Prostate gland (tissue), 2 donors: ENCODE measurements around the gene KRT2.

Experiments
- POLR2A ChIP-seq: fragments of 450-650 bp; IDR thresholded peaks from one replicate; pipeline ENCODE4 v1.6.1; 2016; ENCODE audit warnings: antibody characterized with exemption, mild to moderate bottlenecking
- POLR2AphosphoS5 ChIP-seq: sonication (generic); formaldehyde crosslinking; IDR thresholded peaks from one replicate; pipeline ENCODE4 v1.6.1; 2017; ENCODE audit warnings: antibody characterized with exemption
- TF ChIP-seq, protein P1 (sequence below), 4 experiments: fragments of 200-600 bp in 2 of 4; fragments of 450-650 bp in 2 of 4; sonication (generic) in 2 of 4; IDR thresholded peaks; 1 replicate in 3 of 4; 2 replicates in 1 of 4; pipeline ENCODE4 v1.5.1; 2016 to 2019; ENCODE audit warnings: antibody characterized with exemption in 4 of 4, mild to moderate bottlenecking in 2 of 4, moderate library complexity in 2 of 4

DNA sequence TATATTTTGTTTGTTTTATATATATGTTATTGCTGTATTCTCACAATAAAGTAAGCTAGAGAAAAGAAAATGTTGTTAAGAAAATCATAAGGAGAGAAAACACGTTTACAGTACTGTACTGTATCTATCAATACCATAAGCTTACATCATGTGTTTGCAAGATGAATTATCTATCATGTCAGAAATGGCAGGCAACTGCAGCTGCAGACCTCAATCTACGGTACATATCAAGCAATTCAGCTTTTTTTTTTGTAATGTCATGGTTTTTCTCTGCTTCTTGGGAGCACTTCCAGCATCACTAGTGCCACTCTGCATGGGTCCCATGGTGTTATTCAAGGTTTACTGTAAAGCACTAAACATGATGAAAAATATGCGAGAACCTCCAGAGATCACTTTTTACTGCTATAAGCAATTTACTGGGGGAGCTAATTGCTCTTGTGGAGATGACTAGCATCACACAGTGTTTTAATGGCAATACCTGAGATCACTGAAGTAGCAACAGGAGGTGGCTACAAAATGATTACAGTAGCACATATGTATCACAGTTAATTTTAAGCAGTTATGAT lies 9.0 kb upstream of the KRT2 start:
- TF ChIP-seq, protein P1, sequence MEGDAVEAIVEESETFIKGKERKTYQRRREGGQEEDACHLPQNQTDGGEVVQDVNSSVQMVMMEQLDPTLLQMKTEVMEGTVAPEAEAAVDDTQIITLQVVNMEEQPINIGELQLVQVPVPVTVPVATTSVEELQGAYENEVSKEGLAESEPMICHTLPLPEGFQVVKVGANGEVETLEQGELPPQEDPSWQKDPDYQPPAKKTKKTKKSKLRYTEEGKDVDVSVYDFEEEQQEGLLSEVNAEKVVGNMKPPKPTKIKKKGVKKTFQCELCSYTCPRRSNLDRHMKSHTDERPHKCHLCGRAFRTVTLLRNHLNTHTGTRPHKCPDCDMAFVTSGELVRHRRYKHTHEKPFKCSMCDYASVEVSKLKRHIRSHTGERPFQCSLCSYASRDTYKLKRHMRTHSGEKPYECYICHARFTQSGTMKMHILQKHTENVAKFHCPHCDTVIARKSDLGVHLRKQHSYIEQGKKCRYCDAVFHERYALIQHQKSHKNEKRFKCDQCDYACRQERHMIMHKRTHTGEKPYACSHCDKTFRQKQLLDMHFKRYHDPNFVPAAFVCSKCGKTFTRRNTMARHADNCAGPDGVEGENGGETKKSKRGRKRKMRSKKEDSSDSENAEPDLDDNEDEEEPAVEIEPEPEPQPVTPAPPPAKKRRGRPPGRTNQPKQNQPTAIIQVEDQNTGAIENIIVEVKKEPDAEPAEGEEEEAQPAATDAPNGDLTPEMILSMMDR (IDR thresholded peaks at IDR 0.05), result no peak
- TF ChIP-seq POLR2AphosphoS5 (no peak), POLR2A (no peak)
